GM18951 (cell line): ENCODE results near the gene MIX23.

ENCODE experiments used
- POLR2A ChIP-seq: IDR thresholded peaks from 4 replicates; pipeline ENCODE4 v1.6.1; 2011; ENCODE audit warnings: mild to moderate bottlenecking; ENCODE audit not compliant: insufficient read length, insufficient read depth; ENCODE audit errors: extremely low read depth
- in situ Hi-C: fragments of 300-500 bp; cut with MboI; formaldehyde crosslinking; loops from one replicate; pipeline ENCODE4 v1.12.0; 2022; ENCODE audit warnings: low sequenced_read_pairs, mixed read lengths, inconsistent platforms; ENCODE audit not compliant: unreplicated experiment

The MIX23 gene

DNA sequence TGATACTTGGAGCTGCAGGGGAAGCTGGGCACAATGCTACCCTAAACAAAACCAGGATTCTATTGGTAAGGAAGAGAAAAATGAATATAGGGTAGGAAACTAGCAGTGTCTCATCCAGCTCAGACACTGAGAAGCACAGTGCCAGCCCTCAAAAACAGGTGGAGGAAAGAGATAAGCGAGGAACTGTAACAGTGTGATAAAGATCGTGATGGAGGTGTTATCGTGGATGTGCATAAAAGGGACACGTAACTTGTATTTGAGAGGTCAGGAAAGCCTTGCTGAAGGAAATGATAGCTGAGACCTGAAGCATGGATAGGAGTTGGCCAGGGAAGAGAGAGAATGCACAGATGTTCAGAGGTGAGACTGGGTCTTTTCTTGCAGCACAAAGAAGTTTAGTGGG, 27.4 kb downstream of the MIX23 start:
- TF ChIP-seq POLR2A = no peak
- in situ Hi-C loops = no loop called here

DNA sequence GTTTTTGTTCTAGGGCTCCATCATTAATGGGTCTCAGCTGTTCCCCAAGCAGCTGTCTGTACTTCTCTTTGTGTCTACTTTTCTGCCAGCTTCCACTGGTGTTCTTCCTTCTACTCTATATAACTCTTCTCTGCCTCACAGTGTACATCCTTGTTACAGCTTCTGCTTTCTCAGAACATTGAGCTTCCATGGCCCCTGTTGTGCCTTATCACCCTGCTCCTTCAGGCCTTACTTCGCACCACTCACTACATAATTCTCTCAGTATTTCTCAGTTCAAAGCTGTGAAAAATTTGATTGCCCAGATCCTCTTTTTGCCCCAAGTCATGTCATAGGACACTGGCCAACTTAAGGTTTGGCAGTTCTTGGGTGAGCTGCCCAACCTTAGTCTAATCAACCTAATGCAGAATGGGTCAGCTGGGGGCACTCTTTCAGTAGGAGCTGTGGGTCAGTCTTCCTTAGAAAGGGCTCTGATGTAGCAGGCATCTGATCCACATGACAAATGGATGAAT, 29.1 kb downstream of the MIX23 start:
- TF ChIP-seq POLR2A = no peak
- in situ Hi-C loops = no loop called here

DNA sequence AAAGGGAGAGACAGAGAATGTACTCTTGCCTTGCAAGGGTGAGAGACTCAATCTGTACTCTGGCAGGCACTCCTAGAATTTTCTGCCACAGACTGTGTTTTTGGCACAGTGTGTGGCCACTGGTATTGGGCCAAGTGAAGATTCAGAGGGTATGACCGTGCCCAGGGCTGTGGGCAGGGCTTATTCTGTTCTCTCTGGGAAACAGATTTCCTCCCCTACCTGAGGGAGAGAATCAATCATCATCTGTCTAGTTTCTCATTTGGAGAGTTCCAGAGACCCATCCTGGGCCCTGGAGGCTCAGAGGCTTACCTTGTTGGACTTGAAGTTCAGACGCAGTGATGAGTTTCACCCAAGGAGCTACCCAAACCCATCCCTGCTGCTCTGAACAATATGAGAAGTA, 29.8 kb downstream of the MIX23 start:
- TF ChIP-seq POLR2A = no peak
- in situ Hi-C loops = no loop called here

DNA sequence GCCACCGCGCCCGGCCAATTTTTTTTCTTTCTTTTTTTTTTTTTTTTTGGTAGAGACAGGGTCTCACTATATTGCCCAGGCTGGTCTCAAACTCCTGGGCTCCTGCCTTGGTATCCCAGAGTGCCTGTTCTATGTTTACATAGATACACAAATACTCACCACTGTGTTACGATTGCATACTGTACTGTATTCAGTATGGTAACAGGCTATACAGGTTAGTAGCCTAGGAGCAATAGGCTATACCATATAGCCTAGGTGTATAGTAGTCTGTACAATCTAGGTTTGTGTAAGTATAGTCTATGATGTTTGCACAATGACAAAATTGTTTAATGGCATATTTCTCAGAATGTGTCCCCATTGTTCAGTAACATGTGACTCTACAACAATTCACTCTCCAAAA, 31.4 kb downstream of the MIX23 start:
- in situ Hi-C loops = no loop called here
- no peak for TF ChIP-seq POLR2A

- in situ Hi-C loops = no loop called here
- no peak for TF ChIP-seq POLR2A
Observed at GRCh38 chr3:122350814-122351418, 32.1 kb downstream of the MIX23 start.

GRCh38 chr3:122349171-122349570, 33.9 kb downstream of the MIX23 start:
- in situ Hi-C loops = no loop called here
- TF ChIP-seq POLR2A = no peak

GRCh38 chr3:122343654-122344053, 39.4 kb downstream of the MIX23 start:
- in situ Hi-C loops = no loop called here
- no peak for TF ChIP-seq POLR2A

DNA sequence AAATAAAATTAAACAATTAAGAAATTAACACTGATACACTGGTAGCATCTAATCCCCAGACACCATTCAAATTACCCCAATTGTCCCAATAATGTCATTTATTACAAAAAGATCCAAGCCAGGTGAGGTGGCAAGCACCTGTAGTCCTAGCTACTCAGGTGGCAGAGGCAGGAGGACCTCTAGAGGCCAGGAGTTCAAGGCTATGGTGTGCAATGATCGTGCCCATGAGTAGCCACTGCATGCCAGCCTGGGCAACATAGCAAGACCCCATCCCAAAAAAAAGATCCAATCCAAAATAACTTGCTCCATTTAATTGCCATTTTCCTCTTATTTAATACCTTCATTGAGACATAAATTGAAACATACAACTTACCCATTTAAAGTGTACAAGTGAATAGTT, 40.2 kb downstream of the MIX23 start:
- no peak for TF ChIP-seq POLR2A
- in situ Hi-C loops = no loop called here

GRCh38 chr3:122332551-122332950, 50.5 kb downstream of the MIX23 start:
- in situ Hi-C loops = no loop called here
- TF ChIP-seq POLR2A = no peak

- TF ChIP-seq POLR2A = no peak
- in situ Hi-C loops = no loop called here
Observed at GRCh38 chr3:122331886-122332285, 51.1 kb downstream of the MIX23 start.

DNA sequence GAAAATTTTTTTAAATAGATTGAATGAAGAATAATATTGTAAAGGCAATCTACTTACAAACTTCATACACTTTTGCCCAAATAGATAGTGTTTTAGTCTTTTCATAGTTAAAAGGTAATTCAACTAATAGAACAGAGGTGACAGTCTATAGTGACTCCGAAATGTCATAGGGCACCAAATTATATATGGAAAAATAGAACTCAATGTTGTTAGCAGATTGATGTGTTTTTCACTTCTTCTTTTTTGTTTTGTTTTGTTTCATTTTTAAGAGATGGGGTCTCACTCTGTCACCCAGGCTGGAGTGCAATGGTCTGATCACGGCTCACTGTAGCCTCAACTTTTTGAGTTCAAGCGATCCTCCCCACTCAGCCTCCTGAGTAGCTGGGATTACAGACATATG, 57.3 kb downstream of the MIX23 start:
- no peak for TF ChIP-seq POLR2A
- in situ Hi-C loops = no loop called here

DNA sequence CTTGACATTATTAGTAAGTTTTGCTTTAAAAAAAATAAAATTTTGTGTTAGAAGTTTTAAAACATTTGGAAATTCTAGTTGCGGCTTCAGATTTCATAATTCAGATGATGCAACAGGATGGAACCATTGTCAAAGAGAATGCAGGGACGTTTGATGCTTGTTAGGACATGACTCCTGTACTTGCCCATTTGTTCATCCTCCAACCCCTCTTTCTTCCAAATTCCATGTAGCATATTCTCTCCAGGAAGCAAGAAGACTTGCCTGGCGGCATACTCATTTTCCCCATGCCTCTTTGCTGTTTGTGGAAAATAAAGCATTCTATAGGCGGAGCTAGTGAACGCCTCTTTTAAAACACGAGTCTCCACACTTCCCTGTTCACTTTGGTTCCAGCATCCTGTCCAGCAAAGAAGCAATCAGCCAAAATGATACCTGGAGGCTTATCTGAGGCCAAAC, 58.1 kb downstream of the MIX23 start, which contains the start of gene CSTA:
TSS of gene CSTA (plus strand) at position 378 of the 453 bp plus-strand sequence. CDS start at position 423, 45 bp downstream.
- no peak for TF ChIP-seq POLR2A
- in situ Hi-C loops = no loop called here

DNA sequence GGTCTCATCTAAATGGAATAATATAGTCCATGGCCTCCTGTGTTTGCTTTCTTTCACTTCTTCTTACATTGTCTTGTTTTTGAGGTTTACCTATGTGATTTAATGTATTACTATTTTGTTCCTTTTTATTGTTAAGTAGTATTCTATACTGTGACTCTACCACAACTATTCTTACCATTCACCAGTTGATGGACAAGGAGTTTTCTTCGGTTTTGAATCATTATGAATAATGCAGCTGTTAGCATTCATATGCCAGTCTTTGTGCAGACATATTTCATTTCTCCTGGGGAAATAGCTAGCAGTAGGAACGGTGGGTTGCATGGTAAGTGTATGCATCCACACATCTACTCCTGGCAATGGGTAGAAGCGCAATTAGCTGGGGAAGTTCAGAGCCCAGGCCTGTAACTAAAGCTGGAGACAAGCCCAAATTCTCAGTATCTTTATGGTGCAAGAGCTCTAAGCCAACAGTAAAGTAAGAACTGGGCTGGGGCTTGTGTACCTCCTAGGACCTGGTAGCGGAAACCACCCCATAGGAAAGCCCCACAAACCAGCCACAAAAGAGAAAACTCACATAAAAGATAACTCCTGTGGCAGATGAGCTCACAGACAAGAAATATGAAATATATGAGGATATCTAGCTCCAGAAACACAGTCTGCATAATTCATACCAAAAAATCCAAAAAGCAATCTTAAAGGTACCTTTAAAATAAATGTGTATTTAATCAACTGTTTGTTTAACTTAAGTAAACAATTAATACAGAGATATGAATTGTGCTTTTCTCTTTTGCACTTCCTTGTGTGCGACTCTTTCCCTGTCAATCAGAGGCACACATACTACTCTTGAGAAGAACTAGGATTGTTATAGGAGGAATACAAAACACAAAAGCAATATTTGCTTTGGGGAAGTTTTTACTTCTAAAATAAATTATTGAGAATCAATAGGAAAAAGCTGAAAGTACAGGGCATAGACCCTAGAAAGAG, 60.6 kb downstream of the MIX23 start:
- in situ Hi-C loops = no loop called here
- no peak for TF ChIP-seq POLR2A
